Measurements from ENCODE around the gene ADGRD1. TPM values are rescaled to one million over a fixed set of nuclear protein-coding genes. Genes with fewer than 3 reads are reported as not detected.

ADGRD1 gene
- total RNA-seq, 4 donors from 2014 or later: 28.2 to 52.4 (median 41.8) TPM

GRCh38 chr12:131132118-131132892 is 178.6 kb downstream of the ADGRD1 start:
- H3K27ac ChIP-seq (replicated peaks in 1 of 4): peak overlapping the region; percentile 19 to 59 (median 47)
- no peaks in the 10 kb centered on the region for H3K27me3 ChIP-seq
- H3K36me3 ChIP-seq: peaks cover 0 to 33% (median 27%) of the 10 kb centered on the region in 4 donors
- TF ChIP-seq POLR2AphosphoS5 (IDR thresholded peaks at IDR 0.05) (peak in 1 of 2 donors; percentile 70), EP300 (IDR thresholded peaks at IDR 0.05) (no peak), CTCF (IDR thresholded peaks at IDR 0.05) (peak; percentile 68 to 82 (median 79))
- DNase-seq (ENCODE audit: extremely low spot score): no peak
- intact Hi-C loops (cut with DNase I): loop anchor here (2.0 kb wide), 1 partner anchor 216 kb away; no protein-coding TSS in a partner anchor
- 29% methylated on average over 12 of the region's 29 CpGs for WGBS
- peaks cover 7 to 25% (median 19%) of the 10 kb centered on the region in 4 donors for H3K4me1 ChIP-seq
- H3K9me3 ChIP-seq: no peaks in the 10 kb centered on the region
- H3K4me3 ChIP-seq: no peak overlapping the region

- Histone ChIP-seq H3K9me3 (no peaks in the 10 kb centered on the region), H3K27ac (replicated peaks in 1 of 4) (peak overlapping the region in 1 of 4 donors; percentile 59), H3K36me3 (peaks cover 0 to 42% (median 36%) of the 10 kb centered on the region in 4 donors), H3K27me3 (no peaks in the 10 kb centered on the region), H3K4me3 (no peak overlapping the region), H3K4me1 (peaks cover 7 to 25% (median 19%) of the 10 kb centered on the region in 4 donors)
- intact Hi-C loops (cut with DNase I): loop anchor here (2.0 kb wide), 1 partner anchor 216 kb away; no protein-coding TSS in a partner anchor
- TF ChIP-seq EP300 (IDR thresholded peaks at IDR 0.05): no peak
- no peak for TF ChIP-seq POLR2A (IDR thresholded peaks at IDR 0.05; ENCODE audit: low read depth)
- TF ChIP-seq POLR2AphosphoS5 (IDR thresholded peaks at IDR 0.05): peak; percentile 16 to 22
- TF ChIP-seq CTCF (IDR thresholded peaks at IDR 0.05): no peak
- WGBS: 78% methylated on average over 18 of the region's 19 CpGs
- DNase-seq (ENCODE audit: extremely low spot score): no peak
These were observed 179.6 kb downstream of the ADGRD1 start for GRCh38 chr12:131133015-131133905.

DNA sequence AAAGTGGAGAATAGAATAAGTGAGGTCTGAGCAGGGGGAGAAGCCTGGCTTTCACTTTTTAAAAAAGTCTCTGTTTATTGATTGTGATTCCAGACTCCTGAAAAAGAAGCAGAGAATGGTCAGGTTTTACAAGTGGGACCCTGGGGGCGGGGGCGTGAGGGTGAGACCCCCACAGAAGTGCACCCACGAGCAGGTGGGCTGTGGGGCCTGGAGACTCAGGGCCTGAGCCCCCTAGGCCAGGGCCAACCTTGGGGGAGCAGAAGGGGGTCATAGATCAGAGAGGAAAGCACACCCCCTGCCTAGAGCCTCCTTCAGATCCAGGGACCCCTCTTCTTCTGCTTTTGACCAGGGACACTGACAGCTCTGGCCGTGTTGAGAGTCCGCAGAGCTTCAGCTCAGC is 180.3 kb downstream of the ADGRD1 start:
- no peak for DNase-seq (ENCODE audit: extremely low spot score)
- WGBS: 76% methylated on average over 5 of the region's 5 CpGs
- no peaks in the 10 kb centered on the region for H3K27me3 ChIP-seq
- H3K4me1 ChIP-seq: peaks cover 7 to 25% (median 19%) of the 10 kb centered on the region in 4 donors
- H3K36me3 ChIP-seq: peaks cover 0 to 48% (median 43%) of the 10 kb centered on the region in 4 donors
- TF ChIP-seq POLR2A (IDR thresholded peaks at IDR 0.05; ENCODE audit: low read depth) (no peak), POLR2AphosphoS5 (IDR thresholded peaks at IDR 0.05) (no peak), CTCF (IDR thresholded peaks at IDR 0.05) (no peak), EP300 (IDR thresholded peaks at IDR 0.05) (no peak)
- intact Hi-C loops (cut with DNase I): loop anchor here (2.0 kb wide), 1 partner anchor 217 kb away; no protein-coding TSS in a partner anchor
- H3K4me3 ChIP-seq: no peak overlapping the region
- no peaks in the 10 kb centered on the region for H3K9me3 ChIP-seq
- H3K27ac ChIP-seq (replicated peaks in 1 of 4): no peak overlapping the region

DNA sequence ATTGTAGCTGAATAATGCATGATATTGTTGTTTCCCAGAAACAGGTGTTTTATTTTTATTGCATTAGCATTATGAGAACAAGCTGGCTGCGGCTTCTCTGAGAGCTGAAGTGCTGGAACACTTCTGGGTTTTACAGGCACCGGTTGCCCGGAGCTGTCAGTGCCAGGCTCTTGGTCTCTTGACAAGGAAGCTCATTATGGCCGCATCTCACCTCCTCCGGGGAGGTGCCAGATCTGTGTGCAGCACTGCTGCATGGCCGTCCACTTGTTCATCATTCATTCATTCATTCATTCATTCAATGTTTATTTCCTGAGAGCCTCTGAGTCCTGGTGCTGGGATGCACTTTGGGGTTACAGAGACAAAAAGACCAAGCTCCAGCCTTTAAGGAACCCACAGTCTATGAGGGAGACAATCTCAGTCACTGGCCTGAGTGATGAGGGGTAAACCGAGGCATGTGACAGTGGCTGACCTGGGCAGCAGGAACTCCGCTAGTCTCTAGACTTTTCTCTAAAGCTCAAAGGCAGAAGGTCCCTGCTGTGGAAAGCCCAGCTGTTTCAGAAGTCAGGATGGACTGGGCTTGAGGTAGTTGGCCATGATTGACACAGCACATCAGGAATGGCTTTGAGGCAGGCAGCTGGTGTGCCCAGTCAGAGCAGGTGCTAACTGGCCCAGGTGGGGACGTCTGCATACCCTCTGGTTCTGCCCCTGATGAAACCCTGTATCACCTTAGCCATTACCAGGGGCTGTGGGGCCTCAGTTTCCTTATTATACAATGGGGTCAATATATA is 181.0 kb downstream of the ADGRD1 start:
- H3K4me1 ChIP-seq: peaks cover 7 to 25% (median 19%) of the 10 kb centered on the region in 4 donors
- no peak overlapping the region for H3K27ac ChIP-seq (replicated peaks in 1 of 4)
- H3K4me3 ChIP-seq: no peak overlapping the region
- H3K27me3 ChIP-seq: no peaks in the 10 kb centered on the region
- no peaks in the 10 kb centered on the region for H3K9me3 ChIP-seq
- WGBS: 86% methylated on average over 8 of the region's 9 CpGs
- intact Hi-C loops (cut with DNase I): no loop called here
- no peak for DNase-seq (ENCODE audit: extremely low spot score)
- TF ChIP-seq EP300 (IDR thresholded peaks at IDR 0.05): no peak
- TF ChIP-seq POLR2A (IDR thresholded peaks at IDR 0.05; ENCODE audit: low read depth): no peak
- no peak for TF ChIP-seq POLR2AphosphoS5 (IDR thresholded peaks at IDR 0.05)
- TF ChIP-seq CTCF (IDR thresholded peaks at IDR 0.05): no peak
- H3K36me3 ChIP-seq: peaks cover 0 to 55% (median 50%) of the 10 kb centered on the region in 4 donors

Measured in esophagus muscularis mucosa (tissue), 4 donors.